ENCODE results near the gene RAB11FIP4.
A peak's percentile ranks its signal among the peaks of the same experiment; 100 is the strongest.

Gene RAB11FIP4

DNA sequence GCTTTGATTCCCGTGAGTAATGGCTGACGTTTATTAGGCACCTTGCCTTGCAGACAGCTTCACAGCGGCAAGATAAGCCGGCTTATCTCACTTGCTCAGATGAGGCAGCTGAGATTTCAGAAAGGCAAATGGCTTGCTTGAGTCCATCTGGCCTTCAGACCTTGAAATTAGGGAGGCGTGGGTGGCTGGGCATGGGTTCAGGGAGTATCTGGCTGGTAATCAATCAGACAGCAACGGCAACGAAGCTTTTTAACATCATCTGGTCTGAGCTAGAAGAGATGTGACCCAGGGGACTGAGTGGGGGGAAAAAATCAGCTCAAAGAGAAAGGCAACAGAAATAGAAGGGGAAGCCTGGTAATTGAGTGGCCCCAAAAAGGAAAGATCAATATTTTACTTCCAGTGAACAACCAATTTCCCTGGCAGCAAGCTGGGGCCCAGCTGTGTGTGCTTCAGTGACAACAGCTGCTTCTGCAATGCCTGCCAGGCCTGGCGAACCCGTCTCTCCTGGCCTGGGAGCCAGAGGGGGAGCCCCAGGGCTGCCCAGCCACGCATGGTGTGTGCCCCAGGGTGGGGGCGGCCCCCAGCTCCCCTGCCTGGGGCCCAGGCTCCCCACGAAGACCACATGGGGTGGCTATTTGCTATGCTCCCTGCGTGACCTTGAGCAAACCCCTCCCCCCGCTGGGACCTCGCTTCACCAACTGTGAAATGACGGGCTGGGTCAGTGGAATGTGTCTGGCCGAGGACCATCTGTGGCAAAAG lies 34.0 kb downstream of the RAB11FIP4 start:
- no peaks in the 10 kb centered on the region for H3K9me3 ChIP-seq (ENCODE audit: control insufficient read depth, insufficient read depth, low read depth, low read length)
- peaks cover 15% of the 10 kb centered on the region for H3K4me1 ChIP-seq (ENCODE audit: control insufficient read depth, insufficient read depth, low read length)
- H3K27me3 ChIP-seq (ENCODE audit: control insufficient read depth, insufficient read depth, low read length): no peaks in the 10 kb centered on the region
- no peaks in the 10 kb centered on the region for H3K36me3 ChIP-seq (ENCODE audit: control insufficient read depth, insufficient read depth, low read length)
- H3K27ac ChIP-seq (ENCODE audit: low read depth, low read length): no peak overlapping the region
- H3K9ac ChIP-seq (ENCODE audit: low read length): peak overlapping the region; percentile 52
- H3K4me3 ChIP-seq (ENCODE audit: low read depth, low read length): no peak overlapping the region

DNA sequence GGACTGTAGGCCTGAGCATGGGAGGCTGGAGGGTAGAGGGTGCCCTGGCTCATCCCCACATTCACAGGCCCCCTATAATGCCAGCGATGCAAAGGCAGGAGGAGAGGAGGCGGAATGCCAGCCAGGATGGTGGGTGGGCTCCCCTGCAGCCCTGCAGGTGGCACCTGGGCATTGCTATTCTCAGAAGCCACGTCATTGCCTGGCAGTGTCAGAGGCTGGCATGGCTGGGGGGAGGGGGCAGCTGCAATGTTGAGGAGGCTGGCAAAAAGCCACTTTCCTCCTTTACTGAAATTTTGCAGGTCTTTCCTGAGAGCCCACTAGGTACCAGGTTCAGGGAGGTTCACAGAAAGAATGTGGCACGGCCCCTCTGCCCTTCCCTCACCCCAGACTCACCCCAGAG lies 36.2 kb downstream of the RAB11FIP4 start:
- Histone ChIP-seq H3K27ac (ENCODE audit: low read depth, low read length) (no peak overlapping the region), H3K4me3 (ENCODE audit: low read depth, low read length) (no peak overlapping the region), H3K36me3 (ENCODE audit: control insufficient read depth, insufficient read depth, low read length) (no peaks in the 10 kb centered on the region), H3K9me3 (ENCODE audit: control insufficient read depth, insufficient read depth, low read depth, low read length) (no peaks in the 10 kb centered on the region), H3K4me1 (ENCODE audit: control insufficient read depth, insufficient read depth, low read length) (peaks cover 27% of the 10 kb centered on the region), H3K9ac (ENCODE audit: low read length) (no peak overlapping the region), H3K27me3 (ENCODE audit: control insufficient read depth, insufficient read depth, low read length) (no peaks in the 10 kb centered on the region)

DNA sequence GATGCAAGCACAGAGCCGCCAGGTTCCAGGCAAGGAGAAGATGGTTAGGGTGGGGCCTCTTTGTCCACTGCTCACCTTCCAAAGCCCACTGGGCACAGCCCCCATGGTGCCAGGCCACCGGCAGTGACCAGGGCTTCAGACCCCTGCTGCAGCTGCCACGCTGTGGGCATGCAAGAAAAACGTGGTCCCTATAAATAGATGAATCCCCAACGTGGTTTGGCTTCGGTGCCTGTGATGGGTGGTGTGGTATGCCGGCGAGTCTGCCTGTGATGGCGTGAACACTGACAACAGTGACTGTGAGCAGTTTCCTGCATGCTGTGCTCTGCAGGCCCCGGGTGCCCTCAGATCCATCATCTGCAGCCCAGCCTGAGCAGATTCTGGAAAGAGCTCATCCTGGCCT lies 36.6 kb downstream of the RAB11FIP4 start:
- Histone ChIP-seq H3K4me1 (ENCODE audit: control insufficient read depth, insufficient read depth, low read length) (peaks cover 27% of the 10 kb centered on the region), H3K27me3 (ENCODE audit: control insufficient read depth, insufficient read depth, low read length) (no peaks in the 10 kb centered on the region), H3K9me3 (ENCODE audit: control insufficient read depth, insufficient read depth, low read depth, low read length) (no peaks in the 10 kb centered on the region), H3K4me3 (ENCODE audit: low read depth, low read length) (no peak overlapping the region), H3K36me3 (ENCODE audit: control insufficient read depth, insufficient read depth, low read length) (no peaks in the 10 kb centered on the region), H3K27ac (ENCODE audit: low read depth, low read length) (no peak overlapping the region), H3K9ac (ENCODE audit: low read length) (no peak overlapping the region)

- Histone ChIP-seq H3K9ac (ENCODE audit: low read length) (no peak overlapping the region), H3K4me1 (ENCODE audit: control insufficient read depth, insufficient read depth, low read length) (peaks cover 27% of the 10 kb centered on the region), H3K27ac (ENCODE audit: low read depth, low read length) (no peak overlapping the region), H3K4me3 (ENCODE audit: low read depth, low read length) (no peak overlapping the region), H3K36me3 (ENCODE audit: control insufficient read depth, insufficient read depth, low read length) (no peaks in the 10 kb centered on the region), H3K9me3 (ENCODE audit: control insufficient read depth, insufficient read depth, low read depth, low read length) (no peaks in the 10 kb centered on the region), H3K27me3 (ENCODE audit: control insufficient read depth, insufficient read depth, low read length) (no peaks in the 10 kb centered on the region)
These were observed 37.0 kb downstream of the RAB11FIP4 start for GRCh38 chr17:31428512-31428911.

DNA sequence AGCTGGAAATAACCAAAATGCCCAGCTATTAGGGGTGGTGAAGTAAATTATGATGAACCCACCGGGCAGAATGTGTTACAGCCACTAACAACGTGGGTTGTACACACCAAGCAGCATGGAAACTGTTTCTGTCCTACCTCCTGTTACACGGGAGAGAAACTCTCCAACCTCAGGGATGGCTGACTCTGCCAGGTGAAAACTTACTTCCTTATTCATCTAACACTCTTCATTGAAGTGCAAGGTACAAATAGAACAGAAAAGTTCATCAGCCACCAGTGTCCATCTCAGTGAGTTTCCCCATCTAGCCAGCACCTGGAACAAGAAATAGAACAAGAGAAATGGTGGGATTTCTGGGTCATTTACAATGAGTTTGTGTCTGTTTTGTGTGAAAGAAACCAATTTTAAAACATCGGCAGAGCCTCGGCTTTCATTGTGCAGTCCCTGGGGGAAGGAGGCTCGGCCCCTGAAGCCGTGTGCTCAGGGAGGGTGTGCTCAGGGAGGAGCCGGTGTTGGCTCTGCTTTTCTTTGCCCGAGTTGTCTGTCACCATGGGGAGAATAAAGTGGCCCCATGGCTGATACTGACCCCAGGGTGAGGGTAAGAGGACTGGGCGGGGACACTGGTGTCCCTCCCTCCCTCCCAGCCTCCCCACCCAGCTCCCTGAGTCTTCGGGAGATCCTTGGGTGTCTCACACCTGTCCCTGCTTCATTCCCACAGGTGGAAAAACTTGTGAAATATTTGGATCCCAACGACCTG lies 39.8 kb downstream of the RAB11FIP4 start:
- Histone ChIP-seq H3K36me3 (ENCODE audit: control insufficient read depth, insufficient read depth, low read length) (no peaks in the 10 kb centered on the region), H3K9me3 (ENCODE audit: control insufficient read depth, insufficient read depth, low read depth, low read length) (no peaks in the 10 kb centered on the region), H3K27me3 (ENCODE audit: control insufficient read depth, insufficient read depth, low read length) (no peaks in the 10 kb centered on the region), H3K27ac (ENCODE audit: low read depth, low read length) (no peak overlapping the region), H3K4me3 (ENCODE audit: low read depth, low read length) (peak overlapping the region; percentile 32; the same call in 1 of the 2 replicates), H3K4me1 (ENCODE audit: control insufficient read depth, insufficient read depth, low read length) (peaks cover 12% of the 10 kb centered on the region; the same call in 1 of the 2 replicates), H3K9ac (ENCODE audit: low read length) (peak overlapping the region; percentile 68)

GRCh38 chr17:31431852-31432658 lies 40.6 kb downstream of the RAB11FIP4 start:
- Histone ChIP-seq H3K9ac (ENCODE audit: low read length) (peak overlapping the region; percentile 68), H3K4me1 (ENCODE audit: control insufficient read depth, insufficient read depth, low read length) (peaks cover 12% of the 10 kb centered on the region; the same call in 1 of the 2 replicates), H3K9me3 (ENCODE audit: control insufficient read depth, insufficient read depth, low read depth, low read length) (no peaks in the 10 kb centered on the region), H3K4me3 (ENCODE audit: low read depth, low read length) (peak overlapping the region; percentile 32; the same call in 1 of the 2 replicates), H3K36me3 (ENCODE audit: control insufficient read depth, insufficient read depth, low read length) (no peaks in the 10 kb centered on the region), H3K27me3 (ENCODE audit: control insufficient read depth, insufficient read depth, low read length) (no peaks in the 10 kb centered on the region), H3K27ac (ENCODE audit: low read depth, low read length) (no peak overlapping the region)

GRCh38 chr17:31433091-31433790 lies 41.8 kb downstream of the RAB11FIP4 start:
- Histone ChIP-seq H3K9ac (ENCODE audit: low read length) (no peak overlapping the region), H3K36me3 (ENCODE audit: control insufficient read depth, insufficient read depth, low read length) (no peaks in the 10 kb centered on the region), H3K4me3 (ENCODE audit: low read depth, low read length) (no peak overlapping the region), H3K27me3 (ENCODE audit: control insufficient read depth, insufficient read depth, low read length) (no peaks in the 10 kb centered on the region), H3K27ac (ENCODE audit: low read depth, low read length) (no peak overlapping the region), H3K4me1 (ENCODE audit: control insufficient read depth, insufficient read depth, low read length) (peaks cover 15% of the 10 kb centered on the region), H3K9me3 (ENCODE audit: control insufficient read depth, insufficient read depth, low read depth, low read length) (no peaks in the 10 kb centered on the region)

- Histone ChIP-seq H3K27me3 (ENCODE audit: control insufficient read depth, insufficient read depth, low read length) (no peaks in the 10 kb centered on the region), H3K36me3 (ENCODE audit: control insufficient read depth, insufficient read depth, low read length) (no peaks in the 10 kb centered on the region), H3K4me3 (ENCODE audit: low read depth, low read length) (no peak overlapping the region)
These were observed 42.6 kb downstream of the RAB11FIP4 start for GRCh38 chr17:31433811-31434726.

DNA sequence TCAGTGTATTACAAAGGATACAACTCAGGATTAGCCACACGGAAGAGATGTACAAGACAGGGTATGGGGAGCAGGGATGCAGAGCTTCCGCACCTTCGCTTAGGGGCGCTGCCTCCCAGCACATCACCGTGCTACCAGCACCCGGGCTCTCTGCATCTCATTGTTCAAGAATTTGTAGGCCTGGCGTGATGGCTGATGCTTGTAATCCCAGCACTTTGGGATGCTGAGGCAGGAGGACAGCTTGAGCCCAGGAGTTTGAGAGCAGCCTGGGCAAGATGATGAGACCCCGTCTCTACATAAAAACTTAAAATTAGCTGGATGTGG lies 43.2 kb downstream of the RAB11FIP4 start:
- Histone ChIP-seq H3K27me3 (ENCODE audit: control insufficient read depth, insufficient read depth, low read length) (no peaks in the 10 kb centered on the region), H3K9me3 (ENCODE audit: control insufficient read depth, insufficient read depth, low read depth, low read length) (no peaks in the 10 kb centered on the region), H3K36me3 (ENCODE audit: control insufficient read depth, insufficient read depth, low read length) (no peaks in the 10 kb centered on the region), H3K4me3 (ENCODE audit: low read depth, low read length) (no peak overlapping the region), H3K4me1 (ENCODE audit: control insufficient read depth, insufficient read depth, low read length) (peaks cover 15% of the 10 kb centered on the region), H3K9ac (ENCODE audit: low read length) (no peak overlapping the region), H3K27ac (ENCODE audit: low read depth, low read length) (no peak overlapping the region)

More at GRCh38 chr17:31433811-31434726, 42.6 kb downstream of the RAB11FIP4 start:
- Histone ChIP-seq H3K9ac (ENCODE audit: low read length) (no peak overlapping the region), H3K9me3 (ENCODE audit: control insufficient read depth, insufficient read depth, low read depth, low read length) (no peaks in the 10 kb centered on the region), H3K27ac (ENCODE audit: low read depth, low read length) (no peak overlapping the region), H3K4me1 (ENCODE audit: control insufficient read depth, insufficient read depth, low read length) (peaks cover 15% of the 10 kb centered on the region)

- Histone ChIP-seq H3K9me3 (ENCODE audit: control insufficient read depth, insufficient read depth, low read depth, low read length) (no peaks in the 10 kb centered on the region), H3K27ac (ENCODE audit: low read depth, low read length) (no peak overlapping the region), H3K27me3 (ENCODE audit: control insufficient read depth, insufficient read depth, low read length) (no peaks in the 10 kb centered on the region), H3K9ac (ENCODE audit: low read length) (no peak overlapping the region), H3K36me3 (ENCODE audit: control insufficient read depth, insufficient read depth, low read length) (no peaks in the 10 kb centered on the region), H3K4me1 (ENCODE audit: control insufficient read depth, insufficient read depth, low read length) (peaks cover 15% of the 10 kb centered on the region), H3K4me3 (ENCODE audit: low read depth, low read length) (no peak overlapping the region)
These were observed 44.1 kb downstream of the RAB11FIP4 start for GRCh38 chr17:31435581-31435980.
